Natural killer cell (primary cell): Measurements from ENCODE around the gene CACNA1S. TPM values are rescaled to one million over a fixed set of nuclear protein-coding genes. Genes with fewer than 3 reads are reported as not detected.

Source experiments
- ATAC-seq, 3 donors: fragments of 150-1000 bp in 2 of 3; fragments of 200-7000 bp in 1 of 3; cut with Tn5 transposase; 1 replicate in 1 of 3; 2 replicates in 2 of 3; pipeline ENCODE4 v1.10.0; 2021; ENCODE audit warnings: mild to moderate bottlenecking in 2 of 3, moderate library complexity in 2 of 3
- DNase-seq, 2 donors: peaks; one replicate each; pipeline versions ENCODE4 v3.0.0 to v3.0.0-alpha.2; 2013 to 2021; ENCODE audit warnings: mixed read lengths in 1 of 2
- H3K27ac ChIP-seq: one replicate; pipeline ENCODE4 v1.5.1; 2013; ENCODE audit warnings: mild to moderate bottlenecking, low read length
- H3K27me3 ChIP-seq: one replicate; pipeline ENCODE4 v1.6.1; 2013; ENCODE audit warnings: low read length; ENCODE audit not compliant: control insufficient read depth, insufficient read depth
- H3K36me3 ChIP-seq: one replicate; pipeline ENCODE4 v1.6.1; 2013; ENCODE audit warnings: low read length; ENCODE audit not compliant: control insufficient read depth, insufficient read depth
- H3K4me1 ChIP-seq: one replicate; pipeline ENCODE4 v1.6.1; 2013; ENCODE audit warnings: low read length; ENCODE audit not compliant: control insufficient read depth, insufficient read depth
- H3K4me3 ChIP-seq: one replicate; pipeline ENCODE4 v1.5.1; 2013; ENCODE audit warnings: low read length
- H3K9me3 ChIP-seq: one replicate; pipeline ENCODE4 v1.6.1; 2013; ENCODE audit warnings: low read length; ENCODE audit not compliant: control insufficient read depth, insufficient read depth
- H3K27ac Mint-ChIP-seq, 2 donors: one replicate each; pipeline ENCODE4 v1.8.0; 2022; ENCODE audit warnings: mild to moderate bottlenecking in 2 of 2, mixed read lengths in 2 of 2, moderate library complexity in 1 of 2
- H3K27me3 Mint-ChIP-seq, 2 donors: one replicate each; pipeline ENCODE4 v1.8.0; 2022; ENCODE audit warnings: low read depth in 2 of 2, mixed read lengths in 2 of 2
- H3K36me3 Mint-ChIP-seq: one replicate; pipeline ENCODE4 v1.8.0; 2022; ENCODE audit warnings: mixed read lengths
- H3K4me1 Mint-ChIP-seq, 2 donors: one replicate each; pipeline ENCODE4 v1.8.0; 2022; ENCODE audit warnings: mixed read lengths in 2 of 2
- H3K4me3 Mint-ChIP-seq: one replicate; pipeline ENCODE4 v1.8.0; 2022; ENCODE audit warnings: mild to moderate bottlenecking, moderate library complexity, mixed read lengths
- H3K9me3 Mint-ChIP-seq, 2 donors: one replicate each; pipeline ENCODE4 v1.8.0; 2022; ENCODE audit warnings: mixed read lengths in 2 of 2
- CTCF ChIP-seq: fragments of 200-600 bp; IDR thresholded peaks from one replicate; pipeline ENCODE4 v1.8.0; 2022; ENCODE audit warnings: antibody characterized with exemption
- WGBS: methylation state at CpG from one replicate; pipeline ENCODE4 v1.1.7; 2013; ENCODE audit warnings: missing lambda C conversion rate; ENCODE audit not compliant: insufficient coverage; 5-methylcytosine and 5-hydroxymethylcytosine counted together
- intact Hi-C: fragments of 100-400 bp; cut with micrococcal nuclease; formaldehyde crosslinking; loops from one replicate; pipeline ENCODE4 v1.14.2; 2022
- total RNA-seq, 4 donors: library from RNA; stranded (reverse); fragments of 120-200 nt in 1 of 4; gene quantifications; one replicate each; pipeline versions ENCODE4 v1.2.3 to v1.2.4, GENCODE V29; 2013 to 2022

CACNA1S gene
- total RNA-seq, 3 donors from 2014 or later (not counting 1 experiment from before 2014, with no cell fraction given) = not detected

GRCh38 chr1:201145816-201146215, 33.6 kb upstream of the CACNA1S start:
- Mint-ChIP-seq H3K27me3 (no peaks in the 10 kb centered on the region), H3K36me3 (peaks cover 7% of the 10 kb centered on the region), H3K4me1 (no peaks in the 10 kb centered on the region), H3K4me3 (no peak overlapping the region), H3K27ac (no peak overlapping the region), H3K9me3 (no peaks in the 10 kb centered on the region)
- Histone ChIP-seq H3K4me1 (no peaks in the 10 kb centered on the region), H3K27me3 (no peaks in the 10 kb centered on the region), H3K9me3 (no peaks in the 10 kb centered on the region), H3K4me3 (no peak overlapping the region), H3K27ac (no peak overlapping the region), H3K36me3 (peaks cover 24% of the 10 kb centered on the region)
- 94% methylated on average over 7 of the region's 7 CpGs for WGBS
- intact Hi-C loops = no loop called here
- TF ChIP-seq CTCF = no peak
- no peak for ATAC-seq
- no peak for DNase-seq

GRCh38 chr1:201145132-201145531, 32.9 kb upstream of the CACNA1S start:
- Histone ChIP-seq H3K27me3 (no peaks in the 10 kb centered on the region), H3K4me1 (no peaks in the 10 kb centered on the region), H3K4me3 (no peak overlapping the region), H3K27ac (no peak overlapping the region), H3K9me3 (no peaks in the 10 kb centered on the region), H3K36me3 (peaks cover 24% of the 10 kb centered on the region)
- ATAC-seq (no peak), DNase-seq (no peak)
- Mint-ChIP-seq H3K9me3 (no peaks in the 10 kb centered on the region), H3K36me3 (peaks cover 7% of the 10 kb centered on the region), H3K4me3 (no peak overlapping the region), H3K27me3 (no peaks in the 10 kb centered on the region), H3K4me1 (no peaks in the 10 kb centered on the region), H3K27ac (no peak overlapping the region)
- intact Hi-C loops = no loop called here
- WGBS = 95% methylated on average over 3 of the region's 3 CpGs
- no peak for TF ChIP-seq CTCF

GRCh38 chr1:201144701-201145100, 32.5 kb upstream of the CACNA1S start:
- peaks cover 7% of the 10 kb centered on the region for H3K36me3 Mint-ChIP-seq
- intact Hi-C loops = no loop called here
- no peak for DNase-seq

More at GRCh38 chr1:201144701-201145100, 32.5 kb upstream of the CACNA1S start:
- no peaks in the 10 kb centered on the region for H3K9me3 ChIP-seq
- Mint-ChIP-seq H3K4me1 (no peaks in the 10 kb centered on the region), H3K4me3 (no peak overlapping the region), H3K27ac (no peak overlapping the region), H3K27me3 (no peaks in the 10 kb centered on the region), H3K9me3 (no peaks in the 10 kb centered on the region)
- no peak overlapping the region for H3K4me3 ChIP-seq
- no peaks in the 10 kb centered on the region for H3K27me3 ChIP-seq
- no peak for TF ChIP-seq CTCF
- no peak overlapping the region for H3K27ac ChIP-seq
- no peaks in the 10 kb centered on the region for H3K4me1 ChIP-seq
- 87% methylated on average over 5 of the region's 5 CpGs for WGBS
- no peak for ATAC-seq
- H3K36me3 ChIP-seq = peaks cover 24% of the 10 kb centered on the region
